Measurements from ENCODE around the gene TBC1D4.

The TBC1D4 gene, protein sequence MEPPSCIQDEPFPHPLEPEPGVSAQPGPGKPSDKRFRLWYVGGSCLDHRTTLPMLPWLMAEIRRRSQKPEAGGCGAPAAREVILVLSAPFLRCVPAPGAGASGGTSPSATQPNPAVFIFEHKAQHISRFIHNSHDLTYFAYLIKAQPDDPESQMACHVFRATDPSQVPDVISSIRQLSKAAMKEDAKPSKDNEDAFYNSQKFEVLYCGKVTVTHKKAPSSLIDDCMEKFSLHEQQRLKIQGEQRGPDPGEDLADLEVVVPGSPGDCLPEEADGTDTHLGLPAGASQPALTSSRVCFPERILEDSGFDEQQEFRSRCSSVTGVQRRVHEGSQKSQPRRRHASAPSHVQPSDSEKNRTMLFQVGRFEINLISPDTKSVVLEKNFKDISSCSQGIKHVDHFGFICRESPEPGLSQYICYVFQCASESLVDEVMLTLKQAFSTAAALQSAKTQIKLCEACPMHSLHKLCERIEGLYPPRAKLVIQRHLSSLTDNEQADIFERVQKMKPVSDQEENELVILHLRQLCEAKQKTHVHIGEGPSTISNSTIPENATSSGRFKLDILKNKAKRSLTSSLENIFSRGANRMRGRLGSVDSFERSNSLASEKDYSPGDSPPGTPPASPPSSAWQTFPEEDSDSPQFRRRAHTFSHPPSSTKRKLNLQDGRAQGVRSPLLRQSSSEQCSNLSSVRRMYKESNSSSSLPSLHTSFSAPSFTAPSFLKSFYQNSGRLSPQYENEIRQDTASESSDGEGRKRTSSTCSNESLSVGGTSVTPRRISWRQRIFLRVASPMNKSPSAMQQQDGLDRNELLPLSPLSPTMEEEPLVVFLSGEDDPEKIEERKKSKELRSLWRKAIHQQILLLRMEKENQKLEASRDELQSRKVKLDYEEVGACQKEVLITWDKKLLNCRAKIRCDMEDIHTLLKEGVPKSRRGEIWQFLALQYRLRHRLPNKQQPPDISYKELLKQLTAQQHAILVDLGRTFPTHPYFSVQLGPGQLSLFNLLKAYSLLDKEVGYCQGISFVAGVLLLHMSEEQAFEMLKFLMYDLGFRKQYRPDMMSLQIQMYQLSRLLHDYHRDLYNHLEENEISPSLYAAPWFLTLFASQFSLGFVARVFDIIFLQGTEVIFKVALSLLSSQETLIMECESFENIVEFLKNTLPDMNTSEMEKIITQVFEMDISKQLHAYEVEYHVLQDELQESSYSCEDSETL (N-terminal part only)

DNA sequence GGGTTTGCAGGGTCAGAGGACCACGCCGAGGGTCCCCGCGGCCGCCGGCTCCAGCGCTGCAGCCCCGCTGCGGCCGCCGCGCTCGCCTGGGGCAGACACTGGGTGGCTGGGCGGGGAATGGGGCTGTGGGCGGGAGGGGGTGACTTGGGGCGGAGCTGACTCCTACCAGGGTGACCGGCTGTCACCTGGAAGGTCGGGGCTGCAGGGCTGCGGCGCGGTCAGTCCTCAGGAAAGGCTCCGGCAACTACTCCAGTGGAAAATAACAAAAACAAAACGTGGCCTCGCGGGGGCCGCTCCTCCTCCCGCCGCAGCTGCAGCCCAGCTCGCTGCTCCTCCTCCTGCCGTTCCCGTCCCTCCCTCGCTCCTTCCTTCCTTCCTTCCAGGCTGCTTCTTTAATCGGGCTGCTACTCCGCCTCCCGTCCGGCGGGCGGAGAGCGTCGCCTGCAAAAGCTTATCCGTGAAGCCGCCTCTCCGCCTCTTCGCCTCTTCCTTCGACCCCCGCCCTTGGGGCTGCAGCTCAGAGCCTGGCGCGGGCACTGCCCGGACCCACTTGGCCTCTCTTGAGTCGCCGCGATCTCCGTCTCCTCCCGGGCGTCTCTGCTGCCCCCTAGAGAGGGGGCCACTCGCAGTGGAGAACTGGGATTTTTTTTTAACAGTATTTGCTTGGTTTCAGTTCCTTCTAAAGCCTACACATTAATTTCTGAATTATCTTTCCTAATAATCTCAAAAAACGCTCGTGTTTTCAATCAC is at the start of gene TBC1D4:
Gene TBC1D4, minus strand, starts transcription at position 100 of the 750 bp plus-strand sequence. CDS start 402 bp downstream, outside the sequence.
- DNase-seq (ENCODE audit: low read depth): peak; percentile 16

DNA sequence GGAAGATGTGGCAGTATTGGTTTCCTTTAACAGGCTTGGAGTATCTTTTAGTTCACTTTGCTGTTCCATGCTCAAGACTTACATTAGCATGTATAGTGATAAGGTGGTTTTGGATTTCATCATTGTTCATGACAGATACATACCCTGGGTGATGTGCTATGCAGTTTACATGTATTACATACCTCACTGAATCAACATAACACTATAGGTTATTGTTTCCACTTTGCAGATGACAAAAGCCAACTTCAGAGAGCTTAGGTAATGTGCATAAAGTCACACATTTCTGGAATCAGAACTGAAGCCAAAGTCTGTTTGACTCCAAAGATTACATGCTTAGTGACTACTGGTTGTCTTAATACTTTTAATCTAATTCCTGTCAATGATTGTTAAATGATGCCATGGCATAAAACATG is 48.6 kb upstream of the TBC1D4 start:
- no peak for DNase-seq (ENCODE audit: low read depth)

DNA sequence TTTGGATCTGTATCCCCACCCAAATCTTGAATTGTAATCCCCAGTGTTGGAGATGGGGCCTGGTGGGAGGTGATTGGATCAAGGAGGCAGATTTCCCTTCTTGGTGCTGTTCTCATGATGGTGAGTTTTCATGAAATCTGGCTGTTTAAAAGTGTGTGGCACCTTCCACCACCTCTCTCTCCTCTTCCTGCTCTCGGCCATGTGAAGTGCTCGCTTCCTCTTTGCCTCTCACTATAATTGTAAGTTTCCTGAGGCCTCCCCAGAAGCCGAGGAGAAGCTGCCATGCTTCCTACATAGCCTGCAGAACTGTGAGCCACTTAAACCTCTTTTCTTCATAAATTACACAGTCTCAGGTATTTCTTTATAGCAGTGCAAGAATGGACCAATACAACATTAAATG is 40.0 kb upstream of the TBC1D4 start:
- no peak for DNase-seq (ENCODE audit: low read depth)

DNA sequence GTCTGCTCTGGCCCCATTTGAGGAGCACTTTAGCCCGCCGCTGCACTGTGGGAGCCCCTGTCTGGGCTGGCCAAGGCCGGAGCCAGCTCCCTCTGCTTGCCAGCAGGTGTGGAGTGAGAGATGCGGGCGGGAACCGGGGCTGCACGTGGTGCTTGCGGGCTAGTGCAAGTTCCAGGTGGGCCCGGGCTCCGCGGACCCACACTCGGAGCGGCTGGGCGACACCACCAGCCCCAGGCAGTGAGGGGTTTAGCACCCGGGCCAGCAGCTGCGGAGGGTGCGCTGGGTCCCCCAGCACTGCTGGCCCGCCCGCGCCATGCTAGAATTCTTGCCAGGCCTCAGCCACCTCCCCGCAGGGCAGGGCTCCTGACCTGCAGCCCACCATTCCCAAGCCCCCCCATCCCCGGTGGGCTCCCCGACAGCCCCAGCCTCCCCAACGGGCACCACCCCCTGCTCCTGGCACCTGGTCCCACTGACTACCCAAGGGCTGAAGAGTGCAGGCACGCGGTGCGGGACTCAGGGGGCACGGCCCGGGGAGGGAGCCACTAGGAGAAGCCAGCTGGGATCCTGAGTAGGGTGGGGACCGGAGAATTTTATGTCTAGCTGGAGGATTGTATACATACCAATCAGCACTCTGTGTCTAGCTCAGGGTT is 36.6 kb upstream of the TBC1D4 start:
- DNase-seq (ENCODE audit: low read depth): no peak

DNA sequence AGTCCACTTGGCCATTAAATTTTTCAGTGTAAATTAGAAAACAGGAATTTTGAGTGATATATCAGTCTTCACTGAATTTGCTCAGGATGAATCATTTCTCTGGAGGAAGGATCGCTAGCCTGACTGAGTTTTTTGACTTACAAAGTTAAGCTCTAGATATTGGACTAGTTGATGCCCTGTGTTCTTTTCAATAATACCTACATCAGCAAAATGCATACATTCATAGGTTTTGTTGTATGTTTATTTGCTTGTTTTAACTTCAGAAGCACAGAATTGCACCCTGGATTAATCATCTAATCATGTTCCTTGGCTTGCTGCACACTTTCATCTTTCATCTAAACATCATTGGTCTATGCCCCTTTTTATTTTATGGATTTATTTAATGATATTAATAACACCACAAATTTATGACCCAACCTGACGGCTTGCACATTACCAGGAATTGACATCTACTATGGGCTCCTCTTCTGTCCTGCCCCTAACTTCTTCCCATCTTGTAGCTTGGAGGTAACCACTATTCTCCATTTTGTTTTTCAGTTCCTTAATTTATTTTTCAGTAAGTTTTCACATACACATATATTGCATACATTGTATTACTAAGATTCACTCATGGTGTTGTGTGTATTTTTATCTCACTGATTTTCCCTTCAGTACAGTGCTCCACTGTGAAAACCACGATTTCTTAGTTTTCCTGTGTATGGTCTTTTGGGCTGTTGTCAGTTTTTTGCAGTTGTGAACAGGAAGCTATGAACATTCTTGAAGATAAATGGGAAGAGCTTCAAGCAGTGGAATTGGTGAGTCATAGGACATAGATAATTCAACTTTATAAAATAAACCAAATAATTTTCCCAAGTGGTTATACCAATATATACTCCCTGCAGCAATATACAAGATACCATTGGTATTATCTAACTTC is 32.4 kb upstream of the TBC1D4 start:
- DNase-seq (ENCODE audit: low read depth): no peak

DNA sequence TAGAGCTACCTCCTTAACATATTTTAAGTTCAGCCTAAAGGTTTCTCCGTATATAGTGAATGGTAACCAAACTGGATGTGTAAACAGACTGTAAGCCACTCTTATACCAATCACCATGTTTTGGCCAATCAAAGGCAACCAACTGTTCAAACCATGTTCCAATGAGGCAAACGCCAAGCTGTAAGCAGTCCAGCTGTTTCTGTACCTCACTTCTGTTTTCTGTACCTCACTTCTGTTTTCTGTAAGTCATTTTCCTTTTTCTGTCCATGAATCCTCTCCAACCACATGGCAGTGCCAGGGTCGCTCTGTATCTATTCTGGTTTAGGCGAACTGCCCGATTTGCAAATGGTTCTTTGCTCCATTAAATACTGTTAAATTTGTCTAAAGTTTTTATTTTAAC is 31.3 kb upstream of the TBC1D4 start:
- no peak for DNase-seq (ENCODE audit: low read depth)

DNA sequence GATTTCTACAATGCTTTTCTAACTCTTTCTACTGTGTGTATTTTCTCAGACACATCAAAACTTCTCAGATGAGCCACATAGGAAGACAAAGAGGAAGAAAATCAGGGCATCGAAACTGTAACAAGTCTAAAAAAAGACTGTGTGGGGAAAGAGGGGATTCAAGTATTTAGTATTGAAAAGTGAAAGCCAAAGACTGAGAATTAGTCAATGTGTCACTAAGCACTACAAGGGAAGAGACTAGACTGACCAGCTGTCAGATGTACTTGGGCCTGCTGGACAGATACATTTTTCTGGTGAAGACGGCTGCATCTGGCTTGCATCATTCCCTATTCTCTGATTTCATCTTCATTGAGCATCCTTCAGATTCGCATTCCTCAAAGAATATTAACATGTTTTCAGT is 30.3 kb upstream of the TBC1D4 start:
- no peak for DNase-seq (ENCODE audit: low read depth)

DNA sequence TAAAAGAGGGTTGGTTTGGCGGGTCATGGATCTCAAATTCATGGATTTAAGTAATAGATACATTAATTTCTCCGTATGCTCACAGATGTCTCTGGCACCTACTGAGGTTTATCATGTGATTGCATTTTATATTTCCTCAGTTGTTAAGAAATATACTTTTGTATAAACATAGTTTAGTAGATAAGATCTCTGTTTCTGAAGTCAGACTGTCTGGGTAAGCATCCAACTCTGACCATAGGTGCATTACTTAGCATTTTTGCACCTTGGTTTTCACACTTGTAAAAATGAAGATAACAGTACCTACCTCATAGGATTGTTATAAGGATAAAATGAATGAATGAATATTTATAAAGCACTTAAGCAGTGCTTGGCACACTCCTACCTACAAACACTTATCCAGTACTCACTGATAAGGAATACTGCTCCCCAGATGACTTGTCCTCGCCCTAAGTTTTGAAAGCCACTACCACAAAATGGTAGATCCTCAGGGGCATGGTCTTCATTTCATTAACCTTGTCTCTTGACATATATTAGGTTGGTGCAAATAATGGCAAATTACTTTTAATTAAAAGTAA is 29.2 kb upstream of the TBC1D4 start:
- no peak for DNase-seq (ENCODE audit: low read depth)

DNA sequence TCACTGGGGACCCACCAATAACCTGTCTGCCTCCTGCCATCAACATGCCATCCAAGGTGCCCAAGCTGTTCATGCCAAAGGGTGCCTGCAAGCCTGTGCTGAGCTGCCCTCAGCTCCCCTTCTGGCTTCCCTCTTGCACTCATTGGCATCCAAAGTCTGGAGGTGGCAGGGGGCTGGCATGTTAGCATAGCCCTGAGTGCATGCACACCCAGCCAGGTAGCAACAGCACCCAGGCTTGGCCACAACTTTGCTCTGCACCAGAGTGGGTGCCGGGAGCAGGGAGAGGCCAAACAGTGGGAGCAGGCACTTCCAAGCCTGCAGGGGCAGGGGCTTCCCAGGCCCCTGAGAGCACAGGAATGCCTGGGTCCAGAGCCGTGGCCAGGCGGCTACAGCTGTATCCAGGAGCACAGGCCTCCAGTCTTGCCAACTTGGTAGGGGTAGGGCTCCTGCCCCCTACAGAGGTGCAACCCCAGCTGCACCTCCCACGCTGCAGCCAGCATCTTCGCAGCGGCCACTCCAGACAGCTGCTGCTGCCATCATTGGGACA is 26.1 kb upstream of the TBC1D4 start:
- no peak for DNase-seq (ENCODE audit: low read depth)

DNA sequence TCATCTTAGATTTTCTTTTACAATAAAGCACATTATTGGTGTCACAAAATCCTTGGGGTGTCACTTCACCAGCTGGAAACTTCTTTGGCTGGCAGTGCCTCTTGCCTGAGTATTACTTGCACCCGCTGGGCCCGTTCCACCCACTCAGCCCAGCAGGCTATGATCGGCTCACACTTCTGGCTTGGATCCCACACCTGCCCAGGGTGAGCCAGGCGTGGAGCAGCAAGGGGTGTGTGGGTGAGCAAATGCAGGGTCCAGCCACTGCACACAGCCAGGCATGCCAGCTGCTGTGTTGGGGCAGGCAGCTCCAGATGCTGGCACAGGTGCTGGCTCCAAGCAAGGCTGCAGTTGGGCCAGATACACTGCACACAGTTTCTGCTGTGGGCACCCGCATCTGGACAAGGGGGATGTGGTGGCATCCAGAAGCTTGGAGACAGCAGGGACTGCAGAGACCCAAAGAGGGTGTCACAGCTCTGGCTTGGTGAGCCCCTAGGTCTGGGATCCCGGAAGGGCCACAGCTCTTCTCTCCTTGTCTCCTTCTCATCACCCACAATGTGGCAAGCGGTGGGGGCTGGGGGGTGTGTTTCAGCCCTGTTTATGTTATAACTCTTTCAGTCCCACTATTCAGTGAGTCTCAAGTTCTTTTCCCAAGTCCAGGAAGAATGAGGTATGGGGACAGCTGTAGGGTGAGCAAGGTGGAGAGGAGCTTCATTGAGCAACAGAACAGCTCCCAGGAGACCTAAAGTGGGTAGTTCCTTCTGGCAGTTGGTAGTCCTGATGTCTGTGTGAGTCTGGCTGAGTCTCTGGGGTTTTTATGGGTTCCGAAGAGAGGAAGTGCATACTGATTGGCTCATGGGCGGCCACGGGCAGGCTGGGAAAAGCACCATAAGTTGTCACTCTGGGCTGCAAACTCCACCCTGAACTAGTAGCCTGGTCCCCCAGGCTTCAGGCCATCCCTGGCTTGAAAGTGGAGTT is 25.3 kb upstream of the TBC1D4 start:
- no peak for DNase-seq (ENCODE audit: low read depth)

DNA sequence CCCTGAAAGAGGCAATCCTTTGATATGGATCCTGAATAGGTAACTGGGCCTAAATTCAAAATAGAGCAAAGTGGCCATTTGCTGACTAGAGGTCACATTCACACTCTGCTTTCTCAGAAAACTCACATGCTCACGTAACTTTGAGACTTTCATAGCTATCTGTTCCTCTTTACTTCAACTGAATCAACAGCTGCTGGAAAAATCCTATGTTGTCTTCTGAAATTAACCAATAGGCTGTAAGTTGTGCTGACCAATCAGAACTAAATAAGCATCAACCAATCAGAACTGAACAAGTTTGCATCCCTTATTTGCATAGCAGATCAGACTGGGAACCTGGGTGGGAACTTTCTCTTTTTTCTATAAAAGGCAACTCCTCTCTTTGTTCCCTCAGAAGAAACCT is 24.0 kb upstream of the TBC1D4 start:
- DNase-seq (ENCODE audit: low read depth): no peak

DNA sequence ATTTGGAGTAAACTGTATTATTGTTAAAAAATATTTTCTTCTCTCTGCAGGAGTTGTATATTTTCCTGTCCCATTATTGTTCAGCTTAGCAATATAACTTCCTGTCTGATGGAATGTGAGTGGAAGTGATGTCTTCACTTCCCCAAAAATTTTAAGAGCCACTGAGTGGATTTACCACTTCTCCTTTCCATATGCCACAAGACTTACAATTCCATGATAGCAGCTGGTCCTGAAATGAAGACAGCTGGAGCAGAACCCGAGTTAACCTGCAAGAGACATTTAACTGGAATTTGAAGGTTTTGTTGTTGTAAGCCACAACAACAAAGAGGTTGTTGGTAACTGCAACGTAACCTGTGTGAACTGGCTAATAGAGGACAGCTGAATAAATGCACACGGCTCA is 23.4 kb upstream of the TBC1D4 start:
- no peak for DNase-seq (ENCODE audit: low read depth)

DNA sequence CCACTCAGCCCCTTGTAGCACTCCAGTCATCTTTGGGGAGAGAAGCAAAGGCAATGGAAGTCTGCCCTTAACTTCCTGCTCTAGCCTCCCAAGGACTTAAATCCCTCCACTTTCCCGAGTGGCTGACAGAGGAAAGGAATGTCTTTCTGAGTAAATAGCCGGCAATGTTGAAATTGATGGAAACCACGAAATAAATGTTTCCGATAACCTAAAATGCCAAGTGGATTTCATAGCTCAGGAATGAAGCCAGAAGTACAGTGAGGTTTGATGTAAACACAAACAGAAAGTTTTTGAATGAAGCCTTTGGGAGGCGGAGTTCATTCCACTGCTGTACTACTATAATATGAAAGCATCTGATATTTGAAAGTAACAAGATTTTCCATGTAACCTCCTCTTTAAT is 14.0 kb upstream of the TBC1D4 start:
- no peak for DNase-seq (ENCODE audit: low read depth)

DNA sequence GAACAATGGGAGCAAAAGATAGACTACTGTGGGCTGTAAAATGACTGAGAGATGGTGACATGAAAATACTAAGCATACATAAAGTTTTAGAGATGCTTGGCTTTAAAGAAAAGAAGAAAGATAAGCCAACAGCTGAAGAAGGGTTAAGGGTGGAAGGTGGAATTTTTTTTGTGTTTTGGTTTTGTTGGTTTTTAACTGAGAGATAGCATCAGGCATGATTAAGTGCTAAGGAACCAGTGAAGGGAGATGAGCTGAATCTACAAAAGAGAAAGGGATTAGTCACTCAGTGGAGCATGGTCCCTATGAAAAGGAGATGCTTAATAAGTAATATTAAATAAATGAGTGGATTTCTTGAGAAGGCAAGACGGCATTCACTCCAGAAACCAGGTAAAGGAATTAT is 12.5 kb upstream of the TBC1D4 start:
- no peak for DNase-seq (ENCODE audit: low read depth)

DNA sequence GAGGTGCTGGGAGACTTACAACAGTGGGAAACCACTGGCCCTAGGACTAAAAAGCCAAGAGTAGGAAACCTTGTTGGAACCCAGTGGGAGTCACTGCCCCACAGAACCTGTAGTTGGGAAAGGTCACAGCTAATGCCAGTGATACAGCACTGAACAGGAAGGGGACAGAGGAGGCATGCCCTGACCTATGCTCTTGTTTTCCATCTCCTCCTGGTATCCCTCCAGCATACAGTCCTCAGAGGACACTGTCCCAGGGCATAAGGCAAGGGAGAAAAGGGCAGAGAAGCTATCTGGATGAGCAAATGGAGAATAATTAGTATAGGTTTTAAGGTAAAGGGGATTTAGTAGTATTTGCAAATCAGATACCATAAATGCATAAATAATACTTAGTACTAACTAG is 11.2 kb upstream of the TBC1D4 start:
- no peak for DNase-seq (ENCODE audit: low read depth)

DNA sequence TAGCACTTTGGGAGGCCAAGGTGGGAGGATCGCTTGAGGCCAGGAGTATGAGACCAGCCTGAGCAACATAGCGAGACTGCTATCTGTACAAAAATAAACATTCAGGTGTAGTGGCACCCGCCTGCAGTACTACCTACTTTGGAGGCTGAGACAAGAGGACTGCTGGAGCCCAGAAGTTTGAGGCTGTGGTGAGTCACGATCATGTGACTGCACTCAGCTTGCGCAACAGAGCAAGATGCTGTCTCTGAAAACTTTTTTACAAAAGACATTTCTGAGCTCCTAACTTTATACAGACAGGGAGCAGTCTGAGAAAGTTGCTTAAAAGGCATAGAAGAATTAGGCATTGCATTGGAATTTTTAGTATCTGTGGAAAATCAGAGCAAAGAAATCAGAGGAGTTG is 10.4 kb upstream of the TBC1D4 start:
- DNase-seq (ENCODE audit: low read depth): no peak

DNA sequence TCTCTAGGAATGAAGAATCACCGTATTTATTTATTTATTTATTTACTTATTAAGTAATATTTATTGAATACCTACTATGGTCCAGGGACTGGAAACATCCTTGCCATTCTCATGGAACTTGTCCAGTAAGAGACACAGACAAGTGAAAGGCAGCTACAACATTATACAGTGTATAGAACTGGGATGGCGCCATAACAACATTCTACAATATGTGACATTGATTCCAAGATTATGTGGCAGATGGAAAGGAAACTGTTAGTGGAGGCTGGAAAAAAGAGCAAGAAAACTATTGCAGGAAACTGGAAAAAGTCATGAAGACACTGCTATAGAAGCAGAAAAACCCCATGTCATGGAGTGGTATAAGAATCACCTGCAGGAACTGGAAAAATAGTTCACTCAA is 9.4 kb upstream of the TBC1D4 start:
- DNase-seq (ENCODE audit: low read depth): no peak

DNA sequence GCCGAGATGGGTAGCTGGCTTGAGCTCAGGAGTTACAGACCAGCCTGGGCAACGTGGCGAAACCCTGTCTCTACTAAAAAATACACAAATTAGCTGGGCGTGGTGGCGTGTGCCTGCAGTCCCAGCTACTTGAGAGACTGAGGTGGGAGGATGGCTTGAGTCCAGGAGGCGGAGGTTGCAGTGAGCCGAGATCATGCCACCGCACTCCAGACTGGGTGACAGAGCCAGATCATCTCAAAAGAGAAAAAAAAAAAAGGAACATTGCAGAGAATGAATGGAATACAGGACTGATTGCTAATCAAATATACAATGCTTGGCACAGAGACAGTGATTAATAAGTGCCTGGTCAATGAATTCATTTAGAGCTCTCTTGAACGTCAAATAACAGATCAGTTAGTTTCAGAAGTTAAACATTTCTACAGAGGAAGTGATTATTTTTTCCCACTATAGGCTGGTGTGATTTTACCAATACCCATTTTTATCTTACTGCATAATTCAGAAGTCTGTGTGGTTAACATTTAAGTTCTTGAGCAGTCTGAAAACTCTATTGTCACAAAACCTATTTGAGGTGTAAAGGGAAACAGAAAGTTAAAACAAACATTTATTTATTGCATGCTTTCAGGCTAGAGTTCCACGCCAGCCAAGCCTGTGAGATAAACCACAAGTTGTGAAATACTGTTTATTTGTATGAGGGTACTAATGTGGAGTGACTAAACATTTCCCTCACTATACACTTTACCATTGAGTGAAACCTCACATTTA is 7.7 kb upstream of the TBC1D4 start:
- no peak for DNase-seq (ENCODE audit: low read depth)

All from stimulated activated CD8-positive, alpha-beta memory T cell treated with anti-CD3 and anti-CD28 coated beads, Interleukin-12 subunit alpha, Interleukin-12 subunit beta, amount 100 ng/mL, for 4 hours (primary cell).